SU-DHL-6 (cell line): ENCODE measurements around the gene PRKCA.

Experiments used
- H2AFZ ChIP-seq: fragments of 200-600 bp; sonication (generic); 2 replicates; pipeline ENCODE4 v1.6.1; 2014; ENCODE audit warnings: low read depth, mild to moderate bottlenecking, moderate library complexity, mixed read lengths, antibody characterized with exemption, low read length; ENCODE audit not compliant: severe bottlenecking
- H3F3A ChIP-seq: fragments of 200-600 bp; shearing (Covaris generic); 2 replicates; pipeline ENCODE4 v1.6.0; 2016; ENCODE audit warnings: antibody characterized with exemption, mild to moderate bottlenecking; ENCODE audit not compliant: insufficient read depth
- H3K27ac ChIP-seq: fragments of 200-600 bp; sonication (generic); 2 replicates; pipeline ENCODE4 v1.5.1; 2016; ENCODE audit warnings: low read depth, mild to moderate bottlenecking, low read length, moderate library complexity, mixed read lengths
- H3K27me3 ChIP-seq: fragments of 200-600 bp; sonication (generic), shearing (Covaris generic); 2 replicates; pipeline ENCODE4 v1.6.0; 2014; ENCODE audit warnings: mild to moderate bottlenecking, low read length
- H3K36me3 ChIP-seq: fragments of 200-600 bp; sonication (generic); 2 replicates; pipeline ENCODE4 v1.6.1; 2014; ENCODE audit warnings: mild to moderate bottlenecking, low read length, mixed read lengths
- H3K4me2 ChIP-seq: fragments of 300-600, 200-600 bp; shearing (Covaris generic), sonication (generic); 2 replicates; pipeline ENCODE4 v1.6.0; 2014; ENCODE audit warnings: low read length, low read depth, mild to moderate bottlenecking; ENCODE audit not compliant: poor library complexity, severe bottlenecking
- H3K4me3 ChIP-seq: fragments of 200-600 bp; sonication (generic); 2 replicates; pipeline ENCODE4 v1.5.1; 2014; ENCODE audit warnings: antibody characterized with exemption, low read length, mild to moderate bottlenecking, mixed read lengths; ENCODE audit not compliant: insufficient read depth, poor library complexity, severe bottlenecking
- H3K79me2 ChIP-seq: fragments of 200-600 bp; sonication (generic); 2 replicates; pipeline ENCODE4 v1.6.1; 2014; ENCODE audit warnings: mild to moderate bottlenecking, low read length, moderate library complexity; ENCODE audit not compliant: insufficient read depth
- H3K9ac ChIP-seq: fragments of 200-600 bp; sonication (generic); 2 replicates; pipeline ENCODE4 v1.7.0; 2014; ENCODE audit warnings: mild to moderate bottlenecking, low read length
- H3K9me2 ChIP-seq: fragments of 200-600 bp; sonication (generic); replicated peaks from 2 replicates; pipeline ENCODE4 v1.6.1; 2014; ENCODE audit warnings: low read length; ENCODE audit not compliant: insufficient read depth
- H3K9me3 ChIP-seq: fragments of 200-600 bp; sonication (generic); 2 replicates; pipeline ENCODE4 v1.6.1; 2014; ENCODE audit warnings: low read length, mixed read lengths; ENCODE audit not compliant: insufficient read depth
- H4K20me1 ChIP-seq: fragments of 200-600 bp; sonication (generic); 2 replicates; pipeline ENCODE4 v1.6.1; 2014; ENCODE audit warnings: low read depth, mild to moderate bottlenecking, antibody characterized with exemption, low read length, moderate library complexity, mixed read lengths
- CTCF ChIP-seq: fragments of 200-600 bp; sonication (generic); IDR thresholded peaks from one replicate; pipeline ENCODE4 v1.5.1; 2017; ENCODE audit warnings: antibody characterized with exemption, mild to moderate bottlenecking, low read length, moderate library complexity; ENCODE audit not compliant: insufficient read depth, poor library complexity, severe bottlenecking
- EZH2phosphoT487 ChIP-seq: fragments of 200-600 bp; sonication (generic), shearing (Covaris generic); conservative IDR thresholded peaks from 2 replicates; pipeline ENCODE4 v1.6.1; 2018; ENCODE audit warnings: mild to moderate bottlenecking, antibody characterized with exemption, low read length, moderate library complexity, mixed read lengths

Gene PRKCA

DNA sequence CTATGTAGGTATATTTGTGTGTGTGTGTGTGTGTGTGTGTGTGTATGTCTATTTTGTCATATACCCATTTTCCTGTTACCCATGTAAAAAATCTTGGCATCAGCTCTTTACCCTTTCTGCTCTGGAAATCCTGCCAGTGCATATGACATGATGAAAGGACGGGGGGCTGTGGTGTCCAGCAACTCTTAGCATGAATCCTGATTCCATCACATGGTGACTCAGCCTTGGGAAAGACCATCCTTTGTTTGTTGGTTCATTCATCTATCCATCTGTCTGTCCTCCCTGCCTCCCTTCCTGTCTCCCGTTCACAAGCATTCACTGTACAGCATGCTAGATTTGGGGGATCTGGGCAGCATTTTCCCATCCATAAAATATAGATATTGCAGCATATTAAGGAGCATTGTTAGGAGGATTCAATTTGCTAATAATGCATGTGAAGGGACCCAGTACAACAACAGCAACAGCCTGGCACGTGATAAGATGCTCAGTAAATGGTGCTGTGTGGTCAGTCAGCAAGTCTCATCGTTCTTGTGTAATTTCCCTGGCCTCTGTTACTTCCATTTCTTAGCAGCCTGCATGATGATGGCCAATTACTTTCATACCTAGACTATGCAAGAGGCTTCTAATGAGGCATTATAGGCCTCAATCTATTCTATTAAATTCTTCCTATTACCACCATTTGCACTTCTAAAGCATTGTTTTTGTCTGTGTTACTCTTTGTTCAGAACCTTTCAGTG is 191.0 kb downstream of the PRKCA start:
- no peak overlapping the region for H3K4me2 ChIP-seq
- H3K27me3 ChIP-seq: no peaks in the 10 kb centered on the region
- no peak overlapping the region for H3K4me3 ChIP-seq
- no peaks in the 10 kb centered on the region for H3K9me2 ChIP-seq
- no peak for TF ChIP-seq CTCF
- TF ChIP-seq EZH2phosphoT487: no peak
- no peaks in the 10 kb centered on the region; the same call in 1 of the 2 replicates for H3K36me3 ChIP-seq
- no peak overlapping the region for H3K9ac ChIP-seq
- H4K20me1 ChIP-seq: no peaks in the 10 kb centered on the region
- H2AFZ ChIP-seq: no peak overlapping the region
- no peaks in the 10 kb centered on the region for H3K9me3 ChIP-seq
- no peaks in the 10 kb centered on the region for H3F3A ChIP-seq
- H3K27ac ChIP-seq: peak overlapping the region; percentile 1; the same call in 1 of the 2 replicates
- peaks cover 72% of the 10 kb centered on the region for H3K79me2 ChIP-seq

DNA sequence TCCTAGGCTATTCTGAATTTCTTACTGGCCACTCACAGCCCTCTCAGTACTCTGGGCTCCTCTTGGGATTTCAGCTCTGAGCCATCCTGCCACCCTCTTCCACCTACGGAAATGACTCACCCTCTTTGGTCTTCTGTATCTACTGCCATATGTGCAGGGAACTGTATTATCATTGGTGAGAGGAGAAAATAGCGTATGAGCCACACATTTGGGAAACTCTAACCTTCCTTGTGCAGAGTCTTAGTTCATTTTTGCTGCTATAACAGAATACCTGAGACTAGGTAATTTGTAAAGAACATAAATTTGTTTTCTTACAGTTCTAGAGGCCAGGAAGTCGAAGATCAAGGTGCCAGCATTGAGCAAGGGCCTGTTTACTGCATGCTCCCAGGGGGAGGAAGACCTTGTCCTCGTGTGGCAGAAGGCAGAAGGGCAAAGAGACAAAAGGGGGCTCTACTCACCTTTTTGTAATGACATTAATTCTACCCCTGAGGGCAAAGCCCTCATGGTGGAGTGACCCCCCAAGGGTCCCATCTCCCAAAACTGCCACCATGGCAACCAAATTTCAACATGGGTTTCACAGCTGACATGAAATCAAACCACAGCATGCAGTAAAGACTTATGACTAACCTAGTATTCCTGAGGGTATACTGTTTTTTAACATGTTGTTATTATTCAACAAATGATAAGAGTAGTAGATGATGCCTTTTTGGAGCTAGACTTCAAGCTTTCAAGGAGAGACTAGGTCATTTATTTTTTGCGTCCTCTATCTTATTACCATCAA is 191.8 kb downstream of the PRKCA start:
- no peaks in the 10 kb centered on the region for H3K9me3 ChIP-seq
- H3K27ac ChIP-seq: peak overlapping the region; percentile 1; the same call in 1 of the 2 replicates
- H3F3A ChIP-seq: no peaks in the 10 kb centered on the region
- H3K9ac ChIP-seq: no peak overlapping the region
- H3K4me3 ChIP-seq: no peak overlapping the region
- H2AFZ ChIP-seq: no peak overlapping the region
- peaks cover 74% of the 10 kb centered on the region for H3K79me2 ChIP-seq
- H3K4me2 ChIP-seq: no peak overlapping the region
- no peaks in the 10 kb centered on the region for H3K27me3 ChIP-seq
- peaks cover 1% of the 10 kb centered on the region; the same call in 1 of the 2 replicates for H3K36me3 ChIP-seq
- H4K20me1 ChIP-seq: no peaks in the 10 kb centered on the region
- no peaks in the 10 kb centered on the region for H3K9me2 ChIP-seq
- TF ChIP-seq EZH2phosphoT487 (no peak), CTCF (no peak)

- Histone ChIP-seq H3K9me2 (no peaks in the 10 kb centered on the region), H3K9ac (no peak overlapping the region), H3K4me3 (no peak overlapping the region), H3K27me3 (no peaks in the 10 kb centered on the region), H3F3A (no peaks in the 10 kb centered on the region), H3K4me2 (no peak overlapping the region), H2AFZ (no peak overlapping the region), H3K9me3 (no peaks in the 10 kb centered on the region), H3K27ac (no peak overlapping the region), H3K79me2 (peaks cover 74% of the 10 kb centered on the region), H4K20me1 (no peaks in the 10 kb centered on the region), H3K36me3 (peaks cover 3% of the 10 kb centered on the region; the same call in 1 of the 2 replicates)
- TF ChIP-seq EZH2phosphoT487: no peak
These were observed 192.6 kb downstream of the PRKCA start for GRCh38 chr17:66495035-66495434.

DNA sequence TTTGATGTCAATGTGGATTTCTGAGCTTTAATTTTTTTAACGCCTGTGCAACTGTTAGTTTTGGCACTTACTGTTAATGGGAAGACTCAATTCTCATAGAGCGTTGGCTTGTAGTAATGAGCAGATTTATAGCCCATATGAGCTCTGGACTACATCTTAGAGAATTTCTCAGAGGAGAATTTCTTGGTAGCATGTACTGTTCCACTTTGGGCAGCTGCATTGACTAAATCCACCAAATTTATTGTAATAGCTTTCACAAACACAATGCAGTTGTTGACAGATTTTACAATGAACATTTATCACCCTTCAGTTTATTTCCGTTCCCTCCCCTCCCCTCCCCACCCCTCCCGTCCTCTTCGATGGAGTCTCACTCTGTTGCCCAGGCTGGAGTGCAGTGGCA is 193.9 kb downstream of the PRKCA start:
- Histone ChIP-seq H3K4me3 (no peak overlapping the region), H3K9me2 (no peaks in the 10 kb centered on the region), H3K9ac (no peak overlapping the region), H3K27me3 (no peaks in the 10 kb centered on the region), H3K9me3 (no peaks in the 10 kb centered on the region), H3F3A (peaks cover 5% of the 10 kb centered on the region; the same call in 1 of the 2 replicates), H4K20me1 (no peaks in the 10 kb centered on the region), H3K27ac (no peak overlapping the region), H3K4me2 (no peak overlapping the region), H3K36me3 (peaks cover 3% of the 10 kb centered on the region; the same call in 1 of the 2 replicates), H3K79me2 (peaks cover 78% of the 10 kb centered on the region), H2AFZ (no peak overlapping the region)
- TF ChIP-seq EZH2phosphoT487 (no peak), CTCF (no peak)
